Body of pancreas (tissue), 4 donors: ENCODE data around the gene KCNH1.

Source experiments
- CTCF ChIP-seq, 7 experiments: fragments of 450-650 bp in 4 of 7; fragments of 200-600 bp in 3 of 7; sonication (generic) in 3 of 7; IDR thresholded peaks; one replicate each; pipeline ENCODE4 v1.5.1; 2016 to 2019; ENCODE audit warnings: antibody characterized with exemption in 7 of 7
- POLR2A ChIP-seq, 3 donors: fragments of 450-650 bp; IDR thresholded peaks; one replicate each; pipeline ENCODE4 v1.6.1; 2016; ENCODE audit warnings: antibody characterized with exemption in 3 of 3, mild to moderate bottlenecking in 2 of 3

- TF ChIP-seq CTCF (IDR thresholded peaks at IDR 0.05) = no peak
- TF ChIP-seq POLR2A (IDR thresholded peaks at IDR 0.05) = no peak
Measured at GRCh38 chr1:210981490-210981889, 152.5 kb downstream of the KCNH1 start.
